Measurements from ENCODE around the gene PREPL.
A peak's percentile ranks its signal among the peaks of the same experiment; 100 is the strongest.
"Not testable (repeated sequence)": the region's sequence is repeated elsewhere in the genome, so short reads cannot be mapped to it uniquely, and the experiment has no call there.

Gene PREPL

GRCh38 chr2:44349506-44349905 lies 11.8 kb downstream of the PREPL start:
- DNase-seq (ENCODE audit: insufficient read length, low spot score) (no peak), FAIRE-seq (no peak)

DNA sequence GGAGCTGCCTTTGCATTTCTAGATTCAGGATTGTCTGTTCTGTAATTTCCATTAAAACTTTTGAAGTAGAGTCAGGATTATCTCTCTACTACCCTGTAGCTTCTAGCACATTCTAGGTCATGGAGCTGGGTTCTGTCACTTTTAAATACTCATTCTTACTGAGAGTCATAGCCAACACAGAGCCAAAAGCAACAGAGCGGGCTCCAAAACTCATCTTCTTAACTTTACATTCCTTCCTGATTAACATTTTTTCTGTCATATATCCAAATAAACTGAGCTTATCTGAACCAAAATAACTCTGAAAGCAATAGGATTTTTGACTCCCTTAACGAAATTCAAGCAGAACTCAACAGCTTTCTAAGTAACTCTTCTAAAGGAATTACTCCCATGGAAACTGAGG lies 12.9 kb downstream of the PREPL start:
- FAIRE-seq = no peak

DNA sequence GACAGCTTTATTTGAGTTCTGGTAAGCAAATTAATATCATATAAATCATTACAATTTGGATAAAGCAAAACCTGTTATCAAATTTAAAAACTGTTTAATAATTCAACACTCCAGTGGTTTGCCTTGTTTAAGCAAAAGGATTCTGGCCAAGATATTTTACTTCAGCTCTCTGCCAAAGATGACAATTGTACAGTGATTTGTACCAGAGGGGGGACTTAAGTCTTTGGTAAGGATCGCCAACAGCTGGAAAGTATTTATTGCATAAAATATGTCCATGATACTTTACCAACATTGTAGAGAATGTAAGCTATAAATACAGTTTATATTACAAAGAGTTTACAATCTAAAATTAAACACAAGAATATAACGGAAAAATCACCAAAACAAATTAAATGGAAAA lies 13.8 kb downstream of the PREPL start:
- FAIRE-seq (no peak), DNase-seq (ENCODE audit: insufficient read length, low spot score) (no peak)

More for the DNA sequence above, 12.9 kb downstream of the PREPL start:
- no peak for DNase-seq (ENCODE audit: insufficient read length, low spot score)

- DNase-seq (ENCODE audit: insufficient read length, low spot score) (no peak), FAIRE-seq (peak; percentile 87)
Observed at GRCh38 chr2:44342854-44343253, 18.4 kb downstream of the PREPL start.

GRCh38 chr2:44335806-44336538 lies 25.3 kb downstream of the PREPL start:
- FAIRE-seq = no peak

GRCh38 chr2:44333994-44334393 lies 27.3 kb downstream of the PREPL start:
- DNase-seq (ENCODE audit: insufficient read length, low spot score) (no peak), FAIRE-seq (no peak)

More at GRCh38 chr2:44335806-44336538, 25.3 kb downstream of the PREPL start:
- no peak for DNase-seq (ENCODE audit: insufficient read length, low spot score)

DNA sequence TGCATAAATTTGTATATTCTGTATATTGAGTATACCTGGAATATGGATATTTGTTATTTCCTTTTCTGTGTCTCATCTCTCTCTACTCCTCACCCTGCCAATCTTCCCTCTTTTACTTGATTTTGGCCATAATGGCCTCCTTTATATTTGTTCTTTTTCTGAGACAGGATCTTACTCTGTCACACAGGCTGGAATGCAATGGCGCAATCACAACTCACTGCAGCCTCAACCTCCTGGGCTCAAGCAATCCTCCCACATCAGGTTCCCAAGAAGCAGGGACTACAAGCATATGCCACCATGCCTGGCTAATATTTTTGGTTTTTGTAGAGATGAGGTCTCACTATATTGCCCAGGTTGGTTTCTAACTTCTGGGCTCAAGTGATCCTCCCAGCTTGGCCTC lies 30.5 kb downstream of the PREPL start:
- DNase-seq (ENCODE audit: insufficient read length, low spot score) (no peak), FAIRE-seq (no peak)

- DNase-seq (ENCODE audit: insufficient read length, low spot score) = no peak
- no peak for FAIRE-seq
Observed at GRCh38 chr2:44329343-44329742, 32.0 kb downstream of the PREPL start.

GRCh38 chr2:44328750-44329149 lies 32.5 kb downstream of the PREPL start:
- no peak for FAIRE-seq
- DNase-seq (ENCODE audit: insufficient read length, low spot score) = no peak

- DNase-seq (ENCODE audit: insufficient read length, low spot score) = no peak
- FAIRE-seq = no peak
Observed at GRCh38 chr2:44326548-44327264, 34.6 kb downstream of the PREPL start.

DNA sequence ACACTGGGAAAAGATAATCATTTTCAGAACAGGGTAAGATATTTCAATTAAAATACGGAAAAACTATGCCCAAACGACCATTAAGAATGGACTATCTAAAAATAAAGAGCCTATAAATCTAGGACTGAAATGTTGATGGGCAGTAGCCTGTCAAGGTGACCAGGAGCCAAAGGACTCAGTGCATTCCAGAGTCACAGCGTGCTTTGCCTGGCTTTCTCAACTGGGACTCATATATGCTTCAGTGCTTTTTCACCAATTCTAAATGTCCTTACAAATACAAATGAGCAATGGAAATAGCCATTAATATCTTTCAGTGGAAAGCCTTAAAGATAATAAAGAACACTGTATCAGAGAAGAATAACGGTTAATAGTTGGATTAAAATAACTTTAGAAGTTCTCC lies 35.4 kb downstream of the PREPL start:
- FAIRE-seq = peak; percentile 8
- no peak for DNase-seq (ENCODE audit: insufficient read length, low spot score)

DNA sequence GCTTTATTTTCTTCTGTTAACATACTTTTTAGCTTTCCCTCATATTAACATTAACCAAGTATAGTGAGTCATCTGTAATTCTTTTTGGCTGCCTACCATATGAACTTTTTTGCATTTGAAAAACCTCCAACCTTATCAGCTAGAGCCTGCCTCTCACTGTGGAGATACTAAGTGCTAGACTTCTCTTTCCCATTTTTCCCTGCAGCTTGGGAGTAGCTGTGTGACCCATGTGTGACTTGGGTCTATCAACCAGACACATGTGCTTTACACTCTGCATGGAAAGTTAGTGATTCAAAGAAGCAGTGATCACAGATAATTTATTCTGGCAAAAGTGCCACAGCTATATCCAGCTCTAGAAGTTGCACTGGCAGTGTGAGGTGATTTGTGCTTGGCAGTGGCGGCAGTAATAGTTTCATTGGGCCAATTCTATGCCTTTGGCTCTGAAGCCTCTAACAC lies 36.3 kb downstream of the PREPL start:
- no peak for FAIRE-seq
- no peak for DNase-seq (ENCODE audit: insufficient read length, low spot score)

DNA sequence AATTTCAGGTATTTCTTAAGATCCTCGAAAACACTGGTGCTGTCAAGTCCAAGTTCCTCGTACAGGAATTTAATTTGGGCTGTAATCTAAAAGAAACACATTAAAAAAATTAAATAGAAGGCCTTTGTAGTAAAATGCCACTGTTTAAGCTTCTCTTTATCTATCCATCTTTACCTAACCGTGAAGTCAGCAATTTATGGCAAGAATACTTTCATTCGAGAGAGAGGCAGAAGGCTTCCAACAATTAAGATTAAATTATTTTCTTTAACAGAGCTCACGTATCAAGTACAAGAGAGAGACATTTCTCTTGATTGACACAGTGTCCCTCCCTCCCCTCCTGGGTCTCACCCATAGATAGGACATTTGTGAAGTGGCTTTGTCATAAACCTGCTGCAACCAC lies 39.9 kb downstream of the PREPL start:
- DNase-seq (ENCODE audit: insufficient read length, low spot score) (no peak), FAIRE-seq (no peak)

DNA sequence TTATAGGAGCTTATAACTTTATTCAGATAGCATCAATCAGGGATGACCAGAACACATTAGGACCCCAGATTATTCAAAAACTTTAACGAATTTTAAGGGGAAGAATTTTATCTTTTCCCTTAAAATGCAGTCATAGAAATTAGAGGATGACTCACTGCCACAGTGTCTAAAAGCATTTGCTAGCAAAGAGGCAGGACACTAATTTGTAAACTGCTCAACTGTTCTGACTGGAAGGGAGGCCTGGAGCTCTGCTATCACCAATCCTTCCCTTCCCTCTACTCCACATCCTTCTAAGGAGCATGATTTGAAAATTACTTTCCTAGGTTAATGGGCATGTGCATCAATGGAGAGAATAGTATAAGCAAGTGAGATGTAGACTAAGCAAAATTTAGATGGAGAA lies 40.5 kb downstream of the PREPL start:
- FAIRE-seq (no peak), DNase-seq (ENCODE audit: insufficient read length, low spot score) (no peak)

DNA sequence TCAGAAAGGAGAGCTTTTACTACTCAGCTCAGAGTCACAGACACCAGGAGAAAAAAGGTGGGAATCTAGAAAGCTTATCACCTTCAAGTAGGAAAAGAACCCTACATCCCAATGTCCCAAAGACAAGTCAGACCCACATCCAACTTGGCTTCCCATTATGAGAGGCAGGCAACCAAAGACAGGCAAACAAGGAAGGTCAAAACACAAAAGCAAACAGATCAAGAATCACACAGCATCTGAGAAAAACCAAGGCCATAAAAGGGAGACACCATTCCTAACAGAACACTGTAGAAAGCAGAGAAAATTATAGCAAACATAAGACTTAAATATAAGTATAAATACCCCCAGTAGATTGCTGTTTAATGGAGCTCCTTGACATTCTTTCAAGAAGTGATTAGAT lies 45.3 kb downstream of the PREPL start:
- DNase-seq (ENCODE audit: insufficient read length, low spot score) (no peak), FAIRE-seq (no peak)

GRCh38 chr2:44314362-44314761 lies 46.9 kb downstream of the PREPL start:
- DNase-seq (ENCODE audit: insufficient read length, low spot score) (no peak), FAIRE-seq (no peak)

DNA sequence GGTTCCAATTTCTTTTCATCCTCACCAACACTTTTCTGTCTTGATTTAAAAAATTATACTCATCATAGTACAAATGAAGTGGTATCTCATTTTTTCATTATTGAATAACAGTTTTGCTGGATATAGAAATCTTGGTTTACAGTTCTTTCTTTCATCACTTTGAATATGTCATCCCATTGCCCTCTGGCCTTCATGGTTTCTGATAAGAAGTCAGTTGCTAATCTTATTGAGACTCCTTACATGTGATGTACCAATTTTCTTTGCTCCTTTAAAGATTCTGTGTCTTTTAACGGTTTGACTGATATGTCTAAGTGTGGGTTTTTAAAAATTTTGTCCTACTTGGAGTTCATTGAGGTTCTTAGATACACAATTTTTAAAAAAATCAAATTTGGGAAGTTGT lies 51.0 kb downstream of the PREPL start:
- DNase-seq (ENCODE audit: insufficient read length, low spot score) (no peak), FAIRE-seq (no peak)

- DNase-seq (ENCODE audit: insufficient read length, low spot score) (no peak), FAIRE-seq (no peak)
Observed at GRCh38 chr2:44305882-44306281, 55.4 kb downstream of the PREPL start.

GRCh38 chr2:44304258-44304657 lies 57.0 kb downstream of the PREPL start:
- FAIRE-seq (no peak), DNase-seq (ENCODE audit: insufficient read length, low spot score) (no peak)

GRCh38 chr2:44303766-44304165 lies 57.5 kb downstream of the PREPL start:
- not testable (repeated sequence) for FAIRE-seq; DNase-seq (ENCODE audit: insufficient read length, low spot score)

- DNase-seq (ENCODE audit: insufficient read length, low spot score) (no peak), FAIRE-seq (no peak)
Observed at GRCh38 chr2:44301111-44301510, 60.2 kb downstream of the PREPL start.

- no peak for DNase-seq (ENCODE audit: insufficient read length, low spot score)
Observed at GRCh38 chr2:44299635-44300034, 61.7 kb downstream of the PREPL start.

More at GRCh38 chr2:44299635-44300034, 61.7 kb downstream of the PREPL start:
- FAIRE-seq = no peak
